Gastroesophageal sphincter (tissue), 4 donors: ENCODE measurements around the gene NME7. TPM values are rescaled to one million over a fixed set of nuclear protein-coding genes. Genes with fewer than 3 reads are reported as not detected.
"Not testable (repeated sequence)": the region's sequence is repeated elsewhere in the genome, so short reads cannot be mapped to it uniquely, and the experiment has no call there.

Source experiments
- ATAC-seq: fragments of 150-250 bp; one replicate; pipeline ENCODE4 v1.9.1; 2016; ENCODE audit warnings: mild to moderate bottlenecking, moderate library complexity
- H3K27ac ChIP-seq, 4 donors: fragments of 200-600 bp; sonication (generic) in 3 of 4; 1 replicate in 3 of 4; 2 replicates in 1 of 4; pipeline ENCODE4 v1.5.1; 2016 to 2019
- H3K27me3 ChIP-seq: fragments of 200-600 bp; sonication (generic); one replicate; pipeline ENCODE4 v1.5.1; 2019
- H3K36me3 ChIP-seq, 2 donors: fragments of 200-600 bp; sonication (generic); one replicate each; pipeline ENCODE4 v1.5.1; 2019; ENCODE audit warnings: control low read depth in 1 of 2
- H3K4me1 ChIP-seq, 3 donors: fragments of 200-600 bp; sonication (generic); 1 replicate in 2 of 3; 2 replicates in 1 of 3; pipeline ENCODE4 v1.5.1; 2016 to 2019; ENCODE audit warnings: control low read depth in 2 of 3
- H3K4me3 ChIP-seq, 2 donors: fragments of 200-600 bp; sonication (generic); one replicate each; pipeline ENCODE4 v1.5.1; 2019; ENCODE audit warnings: mild to moderate bottlenecking in 1 of 2, moderate library complexity in 1 of 2
- H3K9me3 ChIP-seq, 3 donors: fragments of 200-600 bp; sonication (generic); one replicate each; pipeline ENCODE4 v1.5.1; 2017 to 2019; ENCODE audit warnings: control low read depth in 2 of 3
- CTCF ChIP-seq, 4 experiments: fragments of 200-600 bp in 2 of 4; fragments of 450-650 bp in 2 of 4; sonication (generic) in 1 of 4; IDR thresholded peaks; one replicate each; pipeline ENCODE4 v1.5.1; 2017 to 2019; ENCODE audit warnings: antibody characterized with exemption in 4 of 4, mild to moderate bottlenecking in 2 of 4, moderate library complexity in 2 of 4
- EP300 ChIP-seq: sonication (generic); formaldehyde crosslinking; IDR thresholded peaks from one replicate; pipeline ENCODE4 v1.6.1; 2017; ENCODE audit warnings: antibody characterized with exemption, mild to moderate bottlenecking
- POLR2A ChIP-seq, 2 donors: fragments of 450-650 bp; IDR thresholded peaks; one replicate each; pipeline ENCODE4 v1.6.1; 2017; ENCODE audit warnings: antibody characterized with exemption in 2 of 2, mild to moderate bottlenecking in 2 of 2, moderate library complexity in 1 of 2
- POLR2AphosphoS5 ChIP-seq: sonication (generic); formaldehyde crosslinking; IDR thresholded peaks from one replicate; pipeline ENCODE4 v1.6.1; 2017; ENCODE audit warnings: antibody characterized with exemption
- WGBS, 2 donors: methylation state at CpG; one replicate each; pipeline ENCODE4 v1.1.5; 2018; ENCODE audit warnings: low coverage in 1 of 2; 5-methylcytosine and 5-hydroxymethylcytosine counted together
- total RNA-seq, 4 donors: library from RNA; depleted of rRNA; stranded (reverse); fragments of >200 nt; gene quantifications; one replicate each; pipeline ENCODE4 v1.1.0, GENCODE V29; 2016

The NME7 gene
- total RNA-seq, 4 donors from 2014 or later: 10.6 to 24.7 (median 14.5) TPM

DNA sequence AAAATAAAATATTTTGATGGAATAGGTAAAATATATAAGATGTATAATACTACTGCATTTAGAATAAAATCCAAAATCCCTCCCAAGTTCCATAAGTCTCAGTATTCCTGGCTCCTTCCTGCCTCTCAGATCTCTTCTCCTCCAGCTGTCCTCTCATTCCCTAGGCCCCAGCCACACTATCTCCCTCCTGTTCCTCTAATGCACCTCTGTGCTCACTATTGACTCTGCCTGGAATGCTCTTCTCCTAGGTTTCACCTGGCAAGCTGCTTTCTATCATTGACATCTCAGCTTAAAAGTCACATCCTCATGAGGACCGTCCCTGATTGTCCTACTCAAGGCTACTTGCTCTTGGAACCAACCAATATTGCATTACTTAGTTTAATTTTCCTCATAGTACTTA, 7.2 kb downstream of the NME7 start:
- TF ChIP-seq POLR2AphosphoS5 (no peak), CTCF (IDR thresholded peaks at IDR 0.05) (no peak), POLR2A (IDR thresholded peaks at IDR 0.05) (no peak), EP300 (no peak)
- H3K9me3 ChIP-seq: no peaks in the 10 kb centered on the region
- no peak overlapping the region for H3K4me3 ChIP-seq
- 92 to 100% methylated on average over 1 of the region's 1 CpG for WGBS, 2 donors
- ATAC-seq: no peak
- H3K27me3 ChIP-seq: no peaks in the 10 kb centered on the region
- no peaks in the 10 kb centered on the region for H3K4me1 ChIP-seq
- no peaks in the 10 kb centered on the region for H3K36me3 ChIP-seq
- H3K27ac ChIP-seq: no peak overlapping the region

DNA sequence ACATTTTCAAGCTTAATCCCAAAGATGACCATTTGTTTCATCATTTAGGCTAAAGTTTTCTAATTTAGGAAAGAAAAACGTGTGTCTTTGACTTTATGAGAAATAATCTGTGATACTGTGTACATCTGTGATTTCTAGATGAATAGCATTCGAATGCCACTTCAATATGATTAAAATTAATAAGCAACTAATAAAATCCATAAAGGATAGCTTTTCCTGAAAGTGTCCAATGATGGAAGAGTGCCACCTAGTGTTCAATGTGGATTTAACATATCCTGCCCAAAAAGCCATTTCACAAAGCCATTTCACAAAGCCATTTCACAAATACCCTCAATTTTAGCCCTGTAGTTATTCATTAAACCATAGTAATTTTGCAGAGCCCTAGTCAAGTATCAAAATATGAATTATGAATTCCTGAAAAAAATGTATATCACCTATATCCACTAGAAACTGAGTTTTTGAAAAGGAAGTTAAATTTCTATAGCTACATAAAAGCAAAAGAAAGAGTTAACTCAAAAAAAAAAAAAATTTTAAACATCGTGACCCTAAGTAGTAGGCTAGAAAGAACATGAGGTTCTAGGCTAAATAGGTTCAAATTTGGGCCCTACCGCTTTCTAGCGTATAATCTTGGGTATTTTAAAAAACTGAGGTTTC, 19.1 kb downstream of the NME7 start:
- no peaks in the 10 kb centered on the region for H3K27me3 ChIP-seq
- H3K27ac ChIP-seq: no peak overlapping the region
- TF ChIP-seq EP300: no peak
- peak; percentile 75 to 79 (median 76) for TF ChIP-seq CTCF (IDR thresholded peaks at IDR 0.05)
- H3K9me3 ChIP-seq: peaks cover 0 to 7% (median 0%) of the 10 kb centered on the region in 3 donors
- WGBS, 2 donors: 34 to 38% methylated on average over 5 of the region's 5 CpGs
- no peak overlapping the region for H3K4me3 ChIP-seq
- ATAC-seq: no peak
- H3K4me1 ChIP-seq: no peaks in the 10 kb centered on the region
- no peaks in the 10 kb centered on the region for H3K36me3 ChIP-seq

DNA sequence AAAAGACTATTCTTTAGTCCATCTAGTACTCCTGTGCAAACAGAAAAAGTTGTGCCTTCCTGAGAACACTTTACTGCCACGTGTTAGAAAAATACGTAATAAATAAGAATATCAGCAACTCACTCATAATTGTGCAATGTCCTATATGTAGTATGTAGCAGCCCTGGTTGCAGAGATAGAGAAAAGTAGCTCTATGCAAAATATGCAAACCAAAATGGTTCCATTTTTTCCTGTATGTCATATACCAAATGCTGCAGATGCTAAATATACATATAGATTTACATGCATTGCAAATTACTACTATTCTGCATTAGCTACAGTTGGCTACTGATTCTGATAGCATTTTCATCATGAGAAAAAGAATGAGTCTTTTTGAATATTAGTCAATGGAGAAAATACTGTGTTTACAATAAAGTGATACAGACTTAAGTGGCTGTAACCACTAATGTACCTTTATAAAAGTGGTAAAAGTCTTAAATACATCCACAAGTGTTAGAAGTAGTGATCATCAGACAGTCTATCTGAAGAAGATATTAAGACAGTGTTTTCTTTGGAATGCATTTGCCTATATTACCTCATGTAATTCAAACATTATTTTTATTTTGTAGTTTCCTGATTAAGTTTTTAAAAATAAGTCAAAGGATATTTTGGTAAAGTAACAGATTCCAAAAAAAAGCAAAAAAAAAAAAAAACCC, 19.8 kb downstream of the NME7 start:
- Histone ChIP-seq H3K4me1 (no peaks in the 10 kb centered on the region), H3K9me3 (peaks cover 0 to under 1% (median 0%) of the 10 kb centered on the region in 3 donors), H3K27me3 (no peaks in the 10 kb centered on the region), H3K36me3 (no peaks in the 10 kb centered on the region), H3K4me3 (no peak overlapping the region), H3K27ac (no peak overlapping the region)
- no peak for ATAC-seq
- no peak for TF ChIP-seq EP300
- TF ChIP-seq POLR2AphosphoS5: no peak
- TF ChIP-seq CTCF (IDR thresholded peaks at IDR 0.05): no peak
- TF ChIP-seq POLR2A (IDR thresholded peaks at IDR 0.05): no peak
- WGBS, 2 donors: 81 to 89% methylated on average over 2 of the region's 2 CpGs

- no peak for ATAC-seq
- WGBS, 2 donors: 90 to 97% methylated on average over 3 of the region's 3 CpGs
- TF ChIP-seq CTCF (IDR thresholded peaks at IDR 0.05): no peak
- no peak for TF ChIP-seq POLR2A (IDR thresholded peaks at IDR 0.05)
- TF ChIP-seq POLR2AphosphoS5: no peak
- no peak for TF ChIP-seq EP300
These were observed 21.5 kb downstream of the NME7 start for GRCh38 chr1:169346036-169346589.

GRCh38 chr1:169345511-169345910, 22.1 kb downstream of the NME7 start:
- no peak for ATAC-seq
- WGBS, 2 donors: 100% methylated on average over 1 of the region's 1 CpG; no CpG with 5 or more reads in 1 of the 2 donors
- Histone ChIP-seq H3K36me3 (no peaks in the 10 kb centered on the region), H3K4me3 (no peak overlapping the region), H3K4me1 (no peaks in the 10 kb centered on the region), H3K9me3 (no peaks in the 10 kb centered on the region), H3K27me3 (no peaks in the 10 kb centered on the region), H3K27ac (no peak overlapping the region)
- TF ChIP-seq EP300 (no peak), POLR2A (IDR thresholded peaks at IDR 0.05) (no peak), CTCF (IDR thresholded peaks at IDR 0.05) (no peak), POLR2AphosphoS5 (no peak)

More at GRCh38 chr1:169346036-169346589, 21.5 kb downstream of the NME7 start:
- Histone ChIP-seq H3K36me3 (no peaks in the 10 kb centered on the region), H3K27me3 (no peaks in the 10 kb centered on the region), H3K9me3 (no peaks in the 10 kb centered on the region), H3K27ac (no peak overlapping the region), H3K4me3 (no peak overlapping the region), H3K4me1 (no peaks in the 10 kb centered on the region)

- not testable (repeated sequence) for H3K4me1 ChIP-seq, ATAC-seq, H3K4me3 ChIP-seq, H3K9me3 ChIP-seq, H3K27me3 ChIP-seq, H3K36me3 ChIP-seq, H3K27ac ChIP-seq
- 73 to 88% methylated on average over 3 of the region's 3 CpGs for WGBS, 2 donors
These were observed 25.5 kb downstream of the NME7 start for GRCh38 chr1:169342096-169342495.
